ENCODE data around the gene UGT1A9.

Gene UGT1A9

DNA sequence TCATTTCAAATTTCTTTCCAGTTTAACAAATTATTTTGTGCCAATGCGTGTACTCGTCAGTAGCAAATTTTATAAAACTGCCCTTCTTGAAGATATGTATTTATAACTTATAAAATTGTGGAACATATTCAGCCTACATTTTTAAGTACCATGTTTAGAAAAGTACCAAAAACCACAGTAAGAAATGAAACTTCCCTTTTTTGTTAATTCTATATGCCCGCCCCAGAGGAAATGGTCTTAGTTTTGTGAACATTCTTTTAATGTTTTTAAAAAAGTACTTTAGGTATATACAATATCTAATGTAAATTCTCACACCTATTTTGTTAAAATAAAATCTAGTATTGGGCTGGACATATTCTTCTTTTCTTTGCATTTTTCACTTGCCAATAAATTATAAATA lies 1.2 kb downstream of the UGT1A9 start:
- TF ChIP-seq CTCF (conservative IDR thresholded peaks at IDR 0.05; ENCODE audit: low read length) = no peak
- H3K4me3 ChIP-seq (ENCODE audit: low read length) = no peak overlapping the region
- no peak for DNase-seq (ENCODE audit: low read depth)

- no peak for DNase-seq (ENCODE audit: low read depth)
- H3K4me3 ChIP-seq (ENCODE audit: low read length) = no peak overlapping the region
- no peak for TF ChIP-seq CTCF (conservative IDR thresholded peaks at IDR 0.05; ENCODE audit: low read length)
Measured at GRCh38 chr2:233673896-233674295, 2.2 kb downstream of the UGT1A9 start.

DNA sequence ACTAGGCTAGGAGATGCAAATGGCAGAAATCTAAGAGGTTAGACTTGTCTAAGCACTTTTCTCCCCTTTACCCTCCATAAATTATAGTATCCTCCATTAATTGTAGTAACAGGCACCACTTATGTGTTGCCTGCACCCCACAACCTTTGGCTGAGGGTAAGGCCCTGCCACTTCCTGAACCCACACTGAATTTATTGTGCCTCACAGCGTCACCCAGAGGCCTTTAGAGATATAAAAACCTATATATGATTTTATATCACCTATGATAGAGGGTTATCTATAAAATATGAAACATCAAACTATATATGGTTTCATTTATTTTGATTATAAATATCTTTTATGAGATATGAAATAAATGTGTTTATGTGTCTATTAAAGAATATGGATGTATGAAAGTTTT lies 2.6 kb downstream of the UGT1A9 start:
- no peak overlapping the region for H3K4me3 ChIP-seq (ENCODE audit: low read length)
- TF ChIP-seq CTCF (conservative IDR thresholded peaks at IDR 0.05; ENCODE audit: low read length) = no peak
- no peak for DNase-seq (ENCODE audit: low read depth)

DNA sequence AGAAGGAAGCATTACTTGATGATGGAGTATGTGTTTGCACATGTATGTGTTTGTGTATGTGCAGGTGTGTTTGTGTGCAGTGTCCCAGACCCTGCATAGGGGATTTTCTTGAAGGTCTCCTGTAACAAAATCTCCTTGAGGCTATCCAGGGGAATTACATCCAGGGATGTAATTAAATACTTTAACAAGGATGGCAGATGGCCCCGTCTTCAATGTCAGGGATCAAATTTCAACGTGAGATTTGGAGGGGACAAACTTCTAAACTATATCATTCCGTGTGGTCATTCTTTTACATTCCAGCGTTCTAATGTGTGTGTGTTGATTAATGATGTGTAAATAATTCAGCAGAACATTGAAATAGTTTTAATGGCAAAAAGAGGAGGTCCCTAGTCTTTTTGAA lies 3.3 kb downstream of the UGT1A9 start:
- no peak for TF ChIP-seq CTCF (conservative IDR thresholded peaks at IDR 0.05; ENCODE audit: low read length)
- no peak overlapping the region for H3K4me3 ChIP-seq (ENCODE audit: low read length)
- no peak for DNase-seq (ENCODE audit: low read depth)

DNA sequence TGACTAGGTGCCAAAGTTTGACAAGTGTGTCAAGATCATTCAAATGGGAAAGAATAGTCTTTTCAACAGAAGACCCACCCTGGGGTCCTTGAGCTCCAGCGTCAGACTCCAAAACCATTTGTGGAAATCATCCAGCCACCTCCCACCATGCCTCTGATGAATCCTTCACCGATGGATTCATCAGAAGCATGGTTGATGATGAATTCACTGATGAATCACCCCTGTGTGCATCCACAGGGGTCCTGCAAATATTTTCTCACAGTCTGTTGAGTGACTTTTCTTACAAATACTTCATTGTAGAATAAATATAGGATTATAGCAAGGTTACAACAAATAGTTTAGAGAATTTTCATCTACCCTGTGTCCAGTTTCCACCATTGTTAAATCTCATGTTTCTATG lies 4.3 kb downstream of the UGT1A9 start:
- no peak for DNase-seq (ENCODE audit: low read depth)
- no peak overlapping the region for H3K4me3 ChIP-seq (ENCODE audit: low read length)
- no peak for TF ChIP-seq CTCF (conservative IDR thresholded peaks at IDR 0.05; ENCODE audit: low read length)

DNA sequence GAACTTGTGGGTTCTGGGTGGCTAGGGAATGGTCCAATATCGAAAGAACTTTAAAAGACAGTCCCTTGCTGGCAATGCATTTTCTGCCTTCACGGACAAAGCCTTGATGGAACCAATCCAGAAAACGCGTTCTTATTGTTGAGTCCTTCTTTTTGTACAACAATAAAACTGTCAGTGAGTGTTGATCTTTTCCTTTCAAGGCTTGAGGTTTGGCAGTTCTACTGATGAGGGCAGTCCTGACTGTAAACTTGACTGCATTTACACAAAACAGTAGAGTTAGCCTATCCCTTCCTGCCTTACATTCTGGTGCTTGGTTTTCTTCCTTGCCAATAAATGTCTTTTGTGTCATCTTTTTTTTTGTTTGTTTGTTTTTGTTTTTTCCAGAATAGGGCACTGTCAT lies 7.5 kb downstream of the UGT1A9 start:
- no peak for TF ChIP-seq CTCF (conservative IDR thresholded peaks at IDR 0.05; ENCODE audit: low read length)
- no peak for DNase-seq (ENCODE audit: low read depth)
- no peak overlapping the region for H3K4me3 ChIP-seq (ENCODE audit: low read length)

- TF ChIP-seq CTCF (conservative IDR thresholded peaks at IDR 0.05; ENCODE audit: low read length) = no peak
- no peak overlapping the region for H3K4me3 ChIP-seq (ENCODE audit: low read length)
- DNase-seq (ENCODE audit: low read depth) = no peak
Measured at GRCh38 chr2:233680361-233681045, 8.8 kb downstream of the UGT1A9 start.
